Pons (tissue), 1 donor: ENCODE measurements around the gene ALLC.

Source experiments
- DNase-seq: peaks from one replicate; pipeline ENCODE4 v3.0.0-alpha.2; 2016; ENCODE audit warnings: low spot score

ALLC gene

DNA sequence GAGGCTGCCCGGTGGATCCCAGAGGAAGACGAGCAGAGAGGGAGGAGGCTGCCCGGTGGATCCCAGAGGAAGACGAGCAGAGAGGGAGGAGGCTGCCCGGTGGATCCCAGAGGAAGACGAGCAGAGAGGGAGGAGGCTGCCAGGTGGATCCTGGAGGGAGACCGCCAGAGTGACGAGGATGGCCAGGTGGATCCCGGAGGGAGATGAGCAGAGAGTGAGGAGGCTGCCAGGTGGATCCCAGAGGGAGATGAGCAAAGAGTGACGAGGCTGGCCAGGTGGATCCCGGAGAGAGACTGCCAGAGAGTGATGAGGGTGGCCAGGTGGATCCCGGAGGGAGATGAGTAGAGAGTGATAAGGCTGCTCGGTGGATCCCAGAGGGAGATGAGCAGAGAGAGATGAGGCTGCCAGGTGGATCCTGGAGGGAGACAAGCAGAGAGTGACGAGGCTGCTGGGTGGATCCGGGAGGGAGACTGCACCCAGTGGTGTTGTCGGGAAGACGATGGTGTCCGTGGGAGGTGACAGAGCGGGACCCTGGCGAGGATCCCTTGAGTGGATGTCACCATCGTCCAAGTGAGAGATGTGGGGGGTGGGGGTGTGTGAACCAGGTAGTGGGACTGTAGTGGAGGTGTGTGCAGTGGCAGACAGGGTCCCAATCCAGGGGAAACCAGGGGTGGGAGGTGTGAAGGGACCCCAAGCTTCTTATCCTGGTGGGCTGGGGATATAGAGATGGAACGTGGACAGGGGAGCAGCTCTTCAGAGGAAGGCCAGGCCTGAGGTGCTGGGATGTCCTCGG, 67.7 kb downstream of the ALLC start:
- DNase-seq: no peak

DNA sequence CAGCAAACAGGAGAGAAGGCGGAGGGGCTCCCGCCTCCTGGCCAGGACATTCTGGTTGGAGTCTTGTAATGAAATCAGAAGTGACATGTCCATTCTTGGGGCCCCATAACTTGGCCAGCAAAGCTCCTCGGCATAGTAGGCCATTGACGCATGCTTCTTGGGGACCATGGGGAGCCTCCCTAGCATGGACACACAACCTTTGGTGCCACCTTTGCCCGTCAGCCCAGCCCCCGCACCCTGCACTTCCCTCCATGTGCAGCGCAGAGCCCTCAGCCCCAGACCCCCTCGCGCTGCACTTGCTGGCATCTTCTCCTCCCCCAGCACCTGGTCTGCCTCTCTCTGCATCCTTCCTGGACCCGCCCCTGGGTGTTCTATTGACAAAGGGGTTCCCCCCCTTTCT, 68.5 kb downstream of the ALLC start:
- DNase-seq: no peak

DNA sequence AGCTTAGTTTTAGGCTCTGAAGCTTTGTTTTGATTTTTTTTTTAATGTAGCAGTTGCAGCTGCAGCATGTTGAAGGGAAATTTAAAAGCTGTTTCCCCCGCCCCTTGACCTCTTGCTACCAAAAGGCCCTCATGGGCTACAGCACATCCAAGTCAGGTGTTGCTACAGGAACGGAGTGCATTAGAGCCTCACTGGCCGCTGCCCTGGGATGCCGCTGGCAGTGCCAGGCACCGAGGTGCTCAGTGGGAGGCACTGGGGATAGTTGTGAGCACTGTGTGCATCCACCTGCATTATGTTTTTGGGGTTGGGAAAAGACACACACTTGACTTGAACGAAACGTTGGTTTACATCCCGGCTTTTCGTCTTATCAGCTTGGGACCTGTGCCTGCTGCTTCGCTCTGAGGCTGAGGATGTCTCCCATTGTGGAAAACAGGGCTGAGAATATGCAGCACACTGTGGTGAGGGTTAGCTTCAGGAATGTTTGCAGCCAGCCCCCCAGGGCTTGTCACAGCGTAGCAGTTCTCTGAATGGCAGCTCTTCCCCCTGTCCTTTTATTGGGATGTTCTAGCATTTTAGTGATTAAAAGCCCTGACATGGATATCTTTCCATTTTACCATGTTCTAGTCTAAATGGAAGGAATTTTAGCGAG, 69.5 kb downstream of the ALLC start:
- no peak for DNase-seq

DNA sequence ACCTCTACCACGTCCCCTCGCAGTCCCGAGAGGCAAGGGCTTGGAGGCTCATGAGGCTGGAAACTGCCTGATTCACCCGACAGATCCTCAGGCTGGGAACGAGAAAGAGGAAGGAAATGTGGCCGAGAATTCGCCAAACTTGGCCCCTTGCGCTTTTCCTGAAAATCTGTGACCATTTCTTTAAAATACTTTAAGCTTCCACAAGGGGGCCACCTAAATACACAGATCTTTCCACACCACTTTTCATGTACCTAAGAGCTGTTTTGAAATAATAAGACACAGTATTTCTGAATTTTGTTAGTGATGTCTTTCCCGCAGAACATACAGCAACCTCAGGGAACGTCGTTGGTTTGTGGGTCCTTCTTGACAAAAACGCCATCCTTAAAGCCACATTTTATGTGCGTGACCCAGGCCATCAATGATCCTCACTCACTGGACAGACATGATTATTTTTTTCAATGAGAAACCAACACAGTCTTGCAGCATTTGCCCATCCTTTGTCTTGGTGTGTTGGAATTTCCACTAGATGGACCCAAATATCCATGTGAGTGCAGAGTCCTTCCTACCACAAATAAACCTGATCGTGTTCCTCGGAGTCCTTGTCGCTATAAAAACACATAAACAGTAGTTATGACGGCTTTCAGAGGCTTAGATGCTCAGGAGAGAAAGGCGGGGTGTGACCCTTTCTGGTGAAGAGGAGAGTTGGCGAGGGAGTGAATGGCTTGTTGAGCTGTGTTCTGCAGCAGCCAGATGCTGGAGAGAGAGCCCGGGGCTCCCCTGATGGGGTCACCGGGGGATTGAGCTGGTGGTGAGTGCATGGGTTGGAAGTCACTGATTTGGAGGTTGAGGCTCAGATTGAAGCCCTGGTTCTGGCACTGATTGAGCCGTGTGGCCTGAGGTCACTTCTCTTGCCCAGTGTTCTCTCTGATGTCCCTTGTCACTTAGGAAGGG, 70.4 kb downstream of the ALLC start:
- DNase-seq: peak; percentile 53

DNA sequence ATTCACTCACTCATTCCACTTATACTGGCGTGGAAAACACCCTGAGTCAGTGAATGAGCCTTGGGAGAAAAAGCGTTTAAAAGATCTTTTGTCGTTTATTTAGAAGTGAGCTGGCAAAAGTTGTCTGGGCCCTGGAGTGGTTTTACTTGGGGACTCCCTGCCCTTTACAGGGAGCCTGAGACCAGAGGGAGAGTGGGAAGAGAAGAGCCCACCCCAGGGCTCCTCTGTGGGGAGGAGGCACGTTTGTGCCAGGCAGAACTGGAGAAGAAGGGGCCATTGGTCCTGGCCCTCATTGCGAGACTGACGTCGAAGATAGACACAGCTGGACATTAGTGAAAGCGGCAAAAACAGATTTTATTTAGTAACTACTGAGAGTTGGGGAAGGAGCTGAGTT, 71.1 kb downstream of the ALLC start:
- no peak for DNase-seq

DNA sequence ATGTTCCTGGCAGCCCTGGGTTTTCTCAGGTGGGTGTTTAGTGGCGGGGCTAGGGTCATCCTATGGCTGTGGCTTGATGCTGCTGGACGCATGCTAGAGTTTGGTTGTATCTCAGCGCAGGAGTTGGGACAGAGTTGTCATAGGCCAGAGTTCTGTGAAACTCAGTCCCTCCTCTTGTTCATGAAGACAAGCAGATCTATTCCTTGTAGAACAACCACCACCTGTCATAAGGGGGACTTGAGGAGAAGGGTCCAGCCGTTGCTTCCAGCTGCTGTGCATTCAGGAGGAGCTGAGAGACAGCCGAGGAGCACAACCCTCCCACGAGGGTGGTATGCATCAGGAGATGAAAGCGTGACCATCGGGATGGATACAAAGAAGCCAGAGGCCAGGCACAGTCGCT, 71.8 kb downstream of the ALLC start:
- DNase-seq: no peak

DNA sequence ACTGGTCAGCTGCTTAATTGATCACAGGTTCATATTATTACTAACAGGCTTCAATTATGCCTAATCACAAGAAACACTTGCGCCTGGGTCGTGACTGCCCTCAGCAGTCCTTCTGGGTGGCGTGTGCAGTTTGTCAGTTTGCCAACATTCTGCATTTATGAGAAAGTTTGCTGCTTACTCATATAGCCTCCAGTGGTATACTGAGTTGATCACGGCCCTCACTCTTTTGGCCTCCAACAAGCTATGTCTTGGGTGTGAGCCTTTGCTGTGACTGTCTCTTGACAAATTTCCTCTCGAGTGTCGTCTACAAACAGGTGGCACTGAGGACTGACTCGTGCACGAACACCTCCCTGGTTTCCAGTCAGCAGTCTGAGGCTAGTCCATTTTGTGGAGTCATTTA, 72.6 kb downstream of the ALLC start:
- DNase-seq: no peak

DNA sequence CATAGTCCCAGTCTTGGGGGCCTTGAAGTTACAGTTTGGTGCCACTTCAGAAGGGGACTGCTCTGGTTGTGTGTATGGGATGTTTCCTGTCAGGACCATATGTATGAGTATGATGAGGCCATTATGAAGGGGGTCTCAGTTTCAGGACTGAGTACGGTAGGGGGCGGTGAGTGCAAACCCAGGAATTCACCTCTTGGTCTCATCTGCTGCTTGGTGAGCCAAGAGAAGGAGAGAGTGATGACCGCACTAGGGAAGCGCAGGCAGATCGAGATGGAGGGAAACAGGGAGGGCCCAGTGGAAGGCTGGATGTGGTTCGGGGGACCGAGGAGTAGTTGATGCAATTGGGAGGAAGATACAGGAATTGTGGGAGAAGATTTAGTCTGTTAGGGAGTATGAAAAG, 73.8 kb downstream of the ALLC start:
- DNase-seq: no peak

DNA sequence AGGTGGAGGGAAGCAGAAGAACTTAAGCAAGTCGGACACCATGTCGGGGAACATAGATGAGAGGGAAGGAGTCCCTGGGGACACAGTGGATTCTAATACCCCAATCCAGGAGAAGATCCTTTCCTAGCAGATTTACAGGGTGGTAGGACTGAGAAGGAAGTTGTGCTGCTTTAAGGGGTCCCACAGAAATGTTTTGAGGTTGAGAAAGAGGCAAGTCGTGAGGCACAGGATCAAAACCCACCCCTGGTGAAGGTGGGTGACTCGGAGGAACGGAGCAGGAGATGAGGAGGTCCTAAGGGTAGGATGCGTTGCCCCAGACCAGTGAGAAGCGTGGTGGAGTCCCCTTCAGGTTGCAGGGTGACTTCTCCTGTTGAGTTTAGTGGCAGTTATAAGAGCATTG, 78.1 kb downstream of the ALLC start:
- DNase-seq: no peak

DNA sequence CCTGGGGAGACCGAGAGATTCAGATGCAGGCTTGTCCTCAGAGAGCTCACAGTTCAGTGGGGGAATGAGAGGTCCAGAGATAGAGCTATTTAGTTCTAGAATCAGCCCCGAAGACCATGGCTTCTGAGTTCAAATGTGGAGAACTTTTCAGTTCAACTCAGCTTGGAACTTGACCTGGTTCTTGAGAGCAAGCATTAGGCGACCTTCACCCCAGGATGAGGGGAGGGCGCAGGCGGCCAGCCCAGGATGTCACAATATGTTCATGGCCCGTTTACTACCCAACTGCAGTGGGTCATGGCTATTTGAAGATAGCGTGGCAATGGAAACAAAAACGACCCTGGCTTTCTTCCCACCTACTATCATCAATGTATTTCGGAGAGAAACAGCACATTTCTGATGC, 79.1 kb downstream of the ALLC start:
- DNase-seq: no peak

DNA sequence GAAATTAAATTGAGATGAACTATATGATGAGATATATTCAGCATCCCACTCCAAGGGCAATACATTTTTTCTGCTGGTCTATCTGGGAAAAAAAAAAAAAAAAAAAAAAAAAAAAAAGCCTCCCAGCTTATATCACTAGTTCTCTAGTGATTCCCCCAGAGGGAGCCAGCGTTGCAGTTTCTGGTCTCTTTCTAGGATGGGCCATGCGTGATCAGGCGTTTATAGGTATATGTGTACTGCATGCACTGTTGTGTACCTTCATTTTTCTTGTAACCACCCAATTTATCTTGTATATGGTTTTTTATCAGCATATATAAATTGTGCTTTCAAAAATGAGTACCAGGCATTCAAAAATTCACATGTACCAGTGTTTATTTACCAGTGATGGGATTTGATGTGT, 80.5 kb downstream of the ALLC start:
- DNase-seq: peak; percentile 4

DNA sequence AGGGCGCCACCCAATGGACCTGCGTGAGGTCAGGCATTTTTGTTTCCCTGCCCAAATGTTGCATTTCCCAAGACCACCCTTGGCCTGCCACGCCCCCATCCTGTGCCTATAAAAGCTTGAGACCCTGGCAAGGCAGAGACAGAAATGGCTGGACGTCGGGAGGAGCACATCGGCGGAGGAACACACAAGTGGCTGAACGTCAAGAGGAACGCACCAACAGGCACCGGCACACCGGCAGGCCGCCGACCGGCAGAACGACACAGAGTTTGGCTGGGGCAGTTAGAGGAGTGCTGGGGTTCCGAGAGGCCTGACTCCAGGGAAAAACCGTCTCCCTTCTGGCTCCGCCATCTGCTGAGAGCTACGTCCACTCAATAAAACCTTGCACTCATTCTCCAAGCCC, 81.3 kb downstream of the ALLC start:
- DNase-seq: no peak

DNA sequence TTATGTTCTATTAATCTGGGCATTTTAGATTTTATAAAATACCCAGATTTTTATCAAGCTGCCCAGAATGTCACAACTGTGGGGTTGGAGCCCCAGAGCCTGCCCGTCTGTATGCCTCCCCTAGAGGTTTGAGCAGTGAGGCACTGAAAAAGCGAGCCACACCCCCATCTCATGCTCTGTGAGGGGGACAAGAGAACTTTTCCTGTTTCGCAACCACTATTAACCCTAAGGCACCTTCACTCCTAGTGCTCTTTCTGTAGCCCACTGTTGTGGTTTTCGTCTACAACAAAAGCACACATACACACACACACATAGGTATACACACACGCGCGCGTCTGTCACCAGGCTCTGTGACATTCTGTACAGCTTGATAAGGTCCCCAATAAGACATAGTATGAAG, 83.4 kb downstream of the ALLC start:
- no peak for DNase-seq

DNA sequence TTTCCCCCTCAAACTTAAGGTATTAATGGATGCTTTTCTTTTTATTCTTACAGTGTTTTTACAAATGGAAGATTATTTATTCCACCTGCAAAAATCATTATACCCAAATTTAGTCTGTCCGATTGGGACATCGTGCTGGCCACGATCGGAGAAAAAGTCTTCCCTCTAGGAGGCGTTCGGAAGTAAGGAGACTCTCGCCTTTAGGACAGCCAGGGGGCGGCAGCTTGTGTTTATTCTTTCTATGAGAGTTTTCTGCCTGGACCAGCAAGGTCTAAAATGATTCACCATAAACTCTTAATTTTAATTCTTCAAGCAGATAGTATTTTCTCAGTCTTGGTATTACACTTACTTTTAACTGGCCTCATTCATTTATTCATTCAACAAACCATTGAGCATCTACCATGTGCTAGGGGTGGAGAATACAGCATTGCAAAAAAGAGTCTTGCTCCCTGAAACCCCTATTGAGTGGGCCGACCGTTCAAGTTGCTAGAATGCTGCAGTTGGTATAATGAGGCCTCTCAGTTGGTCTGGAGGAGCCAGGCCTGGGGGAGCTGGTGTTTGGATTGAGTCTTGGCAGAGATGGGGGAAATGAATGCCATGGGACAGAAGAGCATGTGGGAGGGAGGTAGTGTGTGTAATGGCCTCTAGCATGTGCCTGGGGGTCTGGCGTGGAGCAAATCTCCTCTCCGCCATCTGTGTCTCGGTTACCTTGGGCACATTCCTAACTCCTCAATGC, 84.0 kb downstream of the ALLC start:
- DNase-seq: no peak

DNA sequence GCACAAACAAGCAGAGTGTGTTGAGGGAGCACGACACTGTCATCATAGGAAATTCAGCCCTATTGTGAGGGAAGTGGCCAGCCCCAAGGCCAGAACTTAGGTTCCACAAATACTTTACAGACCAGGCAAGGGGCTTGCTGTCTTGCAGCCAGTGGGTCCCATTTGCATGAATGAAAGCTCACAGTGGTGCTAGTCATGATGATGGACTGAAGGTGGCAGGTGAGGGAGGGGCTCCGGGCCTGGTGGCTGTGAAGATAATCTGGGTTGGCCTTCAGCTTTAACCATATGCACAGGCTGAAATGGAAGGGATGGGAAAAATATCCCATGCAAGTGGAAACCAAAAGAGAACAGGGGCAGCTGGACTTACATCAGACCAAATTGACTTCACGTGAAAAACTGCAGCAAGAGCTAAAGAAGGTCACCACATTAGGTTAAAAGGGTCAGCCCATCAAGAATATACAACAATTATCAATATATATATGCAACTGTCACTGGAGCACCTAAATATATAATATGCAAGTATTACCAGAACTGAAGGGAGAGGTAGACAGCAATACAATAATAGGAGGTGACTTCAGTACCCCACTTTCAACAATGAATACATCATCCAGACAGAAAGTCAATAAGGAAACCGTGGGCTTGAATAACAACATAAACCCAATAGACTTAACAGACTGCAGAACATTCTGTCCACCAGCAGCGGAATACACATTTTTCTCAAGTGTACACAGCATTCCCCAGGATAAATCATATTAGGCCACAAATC, 84.9 kb downstream of the ALLC start:
- DNase-seq: no peak

DNA sequence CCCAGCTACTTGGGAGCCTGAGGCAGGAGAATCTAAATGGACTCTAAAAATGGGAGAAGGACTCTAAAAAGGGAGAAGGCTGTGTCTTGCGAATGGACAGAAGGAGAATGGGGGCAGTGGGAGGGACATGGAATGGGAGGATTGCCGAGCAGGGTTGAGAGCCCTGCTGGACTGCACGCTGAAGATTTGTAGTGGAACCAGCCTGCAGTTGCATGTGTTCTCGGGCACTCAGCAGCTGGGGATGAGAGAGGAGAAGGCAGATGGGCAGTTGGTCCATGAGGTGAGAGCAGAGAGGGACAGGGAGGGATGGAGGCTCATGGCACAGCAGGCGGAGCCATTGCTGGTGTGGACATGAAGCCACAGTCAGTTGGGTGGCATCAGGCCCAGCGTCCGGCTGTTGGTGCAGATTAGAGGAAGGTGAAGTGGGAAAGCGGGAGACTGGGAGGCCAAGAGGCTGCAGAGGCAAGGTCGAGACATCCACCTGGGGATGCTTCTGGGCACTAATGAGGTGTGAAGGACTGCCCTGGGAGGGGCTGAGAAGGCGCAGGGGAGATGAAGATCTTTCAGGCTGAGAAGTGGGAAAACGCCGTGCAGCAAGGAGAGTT, 86.1 kb downstream of the ALLC start:
- DNase-seq: no peak

DNA sequence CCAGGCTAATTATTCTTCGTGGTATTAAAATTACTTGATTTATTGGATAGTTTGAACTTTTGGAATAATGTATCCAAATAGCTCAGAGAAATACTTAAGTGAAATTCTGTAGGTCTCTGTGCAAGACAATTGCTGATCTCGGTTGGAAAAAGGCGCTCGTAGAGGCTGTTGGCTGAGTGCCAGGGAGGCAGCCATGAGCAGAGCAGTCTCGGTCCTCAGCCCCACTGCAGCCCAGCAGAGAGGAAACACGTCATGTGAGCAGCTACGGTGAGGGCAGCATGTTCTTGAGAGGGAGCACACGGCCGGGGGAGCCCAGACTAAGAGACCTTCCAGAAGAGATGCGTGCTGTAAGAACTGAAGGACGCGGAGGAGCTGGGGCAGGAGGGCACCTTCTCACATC, 87.9 kb downstream of the ALLC start:
- DNase-seq: no peak

DNA sequence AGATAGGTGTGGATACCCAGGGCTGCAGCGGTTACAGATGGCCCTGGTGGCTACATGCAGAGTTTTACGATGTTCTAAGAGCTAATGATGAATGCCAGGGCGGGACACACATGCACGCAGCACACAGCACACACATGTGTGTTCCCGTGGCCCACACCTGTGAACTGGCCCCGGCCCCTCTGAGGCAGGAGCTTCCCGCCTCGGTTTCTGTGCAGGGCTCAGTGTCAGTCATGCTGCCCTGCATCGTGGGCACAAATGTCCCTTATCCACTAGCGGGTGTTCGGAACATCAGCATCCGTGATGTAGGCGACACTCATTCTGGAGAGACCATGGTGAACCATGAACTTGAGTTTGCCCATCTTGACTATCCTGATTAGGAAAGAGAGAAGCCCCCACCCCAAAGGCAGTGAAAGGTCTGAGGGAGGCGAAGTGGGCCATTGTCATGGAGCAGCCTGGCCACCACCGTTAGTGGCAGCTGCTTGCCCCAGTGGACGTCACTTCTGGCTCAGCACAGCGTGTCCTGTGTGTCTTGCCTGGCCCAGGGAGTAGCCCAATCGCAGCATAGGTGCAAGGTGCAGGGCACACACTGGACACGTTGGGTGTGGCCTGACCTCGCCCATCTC, 89.1 kb downstream of the ALLC start:
- no peak for DNase-seq

DNA sequence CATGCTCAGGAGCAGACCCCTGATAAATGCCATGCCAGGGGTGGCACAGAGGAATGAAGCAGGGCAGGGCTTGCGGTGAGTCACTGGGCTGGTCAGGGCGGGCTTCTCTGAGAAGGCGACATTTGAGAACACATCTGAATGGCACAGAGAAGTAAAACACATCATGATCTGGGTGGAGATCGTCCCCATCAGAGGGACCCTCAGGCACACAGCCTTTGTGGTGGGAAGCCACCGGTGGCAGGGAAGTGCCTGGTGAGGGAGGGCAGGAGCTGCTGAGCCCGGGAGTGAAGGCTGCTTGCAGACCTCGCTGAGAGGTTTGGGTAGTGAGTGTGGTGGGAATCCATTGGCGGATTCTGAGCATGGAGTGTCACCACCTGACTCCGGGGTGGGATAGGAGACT, 89.8 kb downstream of the ALLC start:
- no peak for DNase-seq

DNA sequence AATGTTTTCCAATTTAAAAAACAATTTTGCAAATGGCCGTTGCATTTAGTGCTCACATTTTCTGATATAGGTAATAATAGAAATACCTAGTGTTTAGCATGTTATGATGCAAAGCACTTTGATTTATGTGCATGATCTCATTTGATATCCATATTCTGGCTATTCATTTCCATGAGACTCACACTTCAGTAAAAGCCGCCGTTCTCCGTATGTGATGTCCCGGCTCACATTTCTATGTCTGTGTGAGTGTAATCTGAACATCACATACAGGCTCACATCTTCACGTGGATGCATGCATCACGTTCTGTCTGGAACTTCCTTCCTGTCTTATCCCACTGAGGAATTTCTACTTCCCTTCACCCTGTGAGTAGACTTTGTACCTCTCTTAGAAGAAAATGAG, 91.2 kb downstream of the ALLC start:
- no peak for DNase-seq
